ENCODE data around the gene PURA.

The PURA gene

DNA sequence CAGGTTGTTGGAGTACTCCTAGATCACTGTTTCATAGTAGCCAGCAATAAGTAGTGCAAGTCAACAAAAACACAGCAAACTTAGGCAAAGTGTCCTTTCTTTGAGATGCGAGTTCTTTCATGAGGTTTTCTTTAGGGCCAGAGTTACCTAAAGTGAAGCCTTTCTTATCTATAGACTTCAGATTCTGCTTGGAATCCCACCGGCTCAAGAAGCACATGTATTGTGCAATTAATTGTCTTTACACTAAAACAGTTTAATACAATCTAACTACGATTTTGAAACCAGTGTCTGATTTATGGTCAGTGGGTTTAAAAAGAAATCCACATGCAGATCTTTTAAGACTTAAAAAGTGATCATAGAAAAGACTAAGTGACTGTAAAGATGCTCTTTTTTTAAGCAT is 3.6 kb downstream of the PURA start:
- in situ Hi-C loops (cut with MboI; ENCODE audit: low sequenced_read_pairs, unreplicated experiment), result no loop called here
- TF ChIP-seq CTCF (IDR thresholded peaks at IDR 0.05; ENCODE audit: borderline replicate concordance, control extremely low read depth, extremely low read depth, insufficient read depth, missing control alignments), result no peak

GRCh38 chr5:140118302-140118936 is 4.5 kb downstream of the PURA start:
- in situ Hi-C loops (cut with MboI; ENCODE audit: low sequenced_read_pairs, unreplicated experiment), result no loop called here
- no peak for DNase-seq (ENCODE audit: low spot score)
- no peak for TF ChIP-seq CTCF (IDR thresholded peaks at IDR 0.05; ENCODE audit: borderline replicate concordance, control extremely low read depth, extremely low read depth, insufficient read depth, missing control alignments)

More for the DNA sequence above, 3.6 kb downstream of the PURA start:
- DNase-seq (ENCODE audit: low spot score), result no peak

GRCh38 chr5:140125637-140126036 is 11.7 kb downstream of the PURA start, which contains the start of gene IGIP:
TSS of gene IGIP (plus strand) at chr5:140125937. CDS start at chr5:140128477, 2,540 bp downstream.
- in situ Hi-C loops (cut with MboI; ENCODE audit: low sequenced_read_pairs, unreplicated experiment), result no loop called here
- TF ChIP-seq CTCF (IDR thresholded peaks at IDR 0.05; ENCODE audit: borderline replicate concordance, control extremely low read depth, extremely low read depth, insufficient read depth, missing control alignments), result no peak
- DNase-seq (ENCODE audit: low spot score), result no peak

GRCh38 chr5:140126315-140127012 is 12.6 kb downstream of the PURA start:
- no peak for DNase-seq (ENCODE audit: low spot score)
- in situ Hi-C loops (cut with MboI; ENCODE audit: low sequenced_read_pairs, unreplicated experiment), result no loop called here
- no peak for TF ChIP-seq CTCF (IDR thresholded peaks at IDR 0.05; ENCODE audit: borderline replicate concordance, control extremely low read depth, extremely low read depth, insufficient read depth, missing control alignments)

DNA sequence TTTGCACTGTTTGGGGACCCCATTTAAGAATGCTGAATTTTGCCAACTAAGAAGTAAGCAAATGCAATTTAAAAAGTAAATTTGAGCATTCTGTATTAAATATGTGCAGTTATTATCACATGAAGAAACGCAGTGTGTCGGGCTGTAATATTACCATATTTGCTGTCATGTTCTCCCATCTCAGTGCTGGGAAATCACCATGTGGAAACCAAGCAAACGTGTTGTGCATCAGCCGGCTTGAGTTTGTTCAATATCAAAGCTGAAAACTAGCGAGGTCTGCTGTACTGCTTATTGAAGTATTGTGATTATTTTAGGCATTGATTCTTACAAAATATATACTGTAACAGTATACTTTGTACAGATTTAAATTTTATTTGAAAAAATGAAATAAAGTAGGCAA is 14.5 kb downstream of the PURA start:
- in situ Hi-C loops (cut with MboI; ENCODE audit: low sequenced_read_pairs, unreplicated experiment), result no loop called here
- DNase-seq (ENCODE audit: low spot score), result no peak
- no peak for TF ChIP-seq CTCF (IDR thresholded peaks at IDR 0.05; ENCODE audit: borderline replicate concordance, control extremely low read depth, extremely low read depth, insufficient read depth, missing control alignments)

DNA sequence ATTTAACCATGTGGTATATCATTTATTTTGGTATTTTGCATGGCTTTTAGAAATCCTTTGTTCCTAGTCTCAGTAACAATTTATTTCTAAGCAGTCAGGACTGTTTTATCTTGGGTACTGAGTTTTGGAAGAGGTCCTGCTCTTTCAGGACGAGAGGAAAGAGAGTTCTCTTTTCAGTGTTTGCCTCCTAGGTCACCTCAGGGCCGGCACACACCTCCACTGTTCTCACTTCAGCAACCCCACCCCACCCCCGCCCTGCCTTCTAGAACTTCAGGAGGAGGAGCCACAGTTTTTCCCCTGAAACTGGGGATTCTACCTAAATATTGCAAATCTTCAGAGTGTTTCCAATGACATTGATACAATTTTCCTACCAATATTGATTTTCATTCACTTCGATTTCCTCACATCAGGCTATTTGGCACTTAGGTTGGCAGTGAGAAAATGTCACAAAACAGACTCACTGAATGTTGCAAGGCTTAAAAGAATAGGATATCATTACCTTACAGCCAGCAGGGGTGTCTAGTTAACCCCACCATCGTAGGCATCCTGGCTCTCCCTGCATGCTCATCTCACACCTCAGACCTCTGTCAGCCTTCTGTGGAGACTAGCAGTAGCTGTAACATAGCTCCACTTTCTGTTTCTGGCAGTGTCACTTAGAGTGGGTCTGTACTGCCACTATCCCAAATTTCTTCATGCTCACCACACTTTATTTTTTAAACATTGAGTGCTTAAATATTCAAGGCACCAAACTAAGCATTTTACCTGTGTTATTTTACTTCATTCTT is 17.2 kb downstream of the PURA start:
- in situ Hi-C loops (cut with MboI; ENCODE audit: low sequenced_read_pairs, unreplicated experiment), result no loop called here
- TF ChIP-seq CTCF (IDR thresholded peaks at IDR 0.05; ENCODE audit: borderline replicate concordance, control extremely low read depth, extremely low read depth, insufficient read depth, missing control alignments), result no peak
- no peak for DNase-seq (ENCODE audit: low spot score)

Data from GM13976 (cell line).